Spleen (tissue), 11 donors: ENCODE results near the gene AGFG2. TPM values are rescaled to one million over a fixed set of nuclear protein-coding genes. Genes with fewer than 3 reads are reported as not detected.

Experiments used
- DNase-seq: peaks from one replicate; pipeline ENCODE4 v3.0.0-alpha.2; 2020
- H3K27ac ChIP-seq, 8 donors: fragments of 200-600 bp; sonication (generic) in 7 of 8; 1 replicate in 4 of 8; 2 replicates in 4 of 8; pipeline versions ENCODE4 v1.5.0 to v1.8.0; 2016 to 2021; ENCODE audit warnings: inconsistent platforms in 4 of 8, mild to moderate bottlenecking in 4 of 8, moderate library complexity in 1 of 8
- H3K27me3 ChIP-seq, 7 donors: fragments of 200-600 bp; sonication (generic) in 6 of 7; replicated peaks in 1 of 7; 1 replicate in 4 of 7; 2 replicates in 3 of 7; pipeline versions ENCODE4 v1.5.0 to v1.8.0; 2016 to 2021; ENCODE audit warnings: inconsistent platforms in 3 of 7, mild to moderate bottlenecking in 1 of 7
- H3K36me3 ChIP-seq, 6 donors: fragments of 200-600 bp; sonication (generic) in 5 of 6; 1 replicate in 4 of 6; 2 replicates in 2 of 6; pipeline versions ENCODE4 v1.5.0 to v1.8.0; 2016 to 2021; ENCODE audit warnings: inconsistent platforms in 2 of 6
- H3K4me1 ChIP-seq, 6 donors: fragments of 200-600 bp; sonication (generic) in 5 of 6; 1 replicate in 3 of 6; 2 replicates in 3 of 6; pipeline versions ENCODE4 v1.5.0 to v1.8.0; 2016 to 2021; ENCODE audit warnings: inconsistent platforms in 3 of 6
- H3K4me3 ChIP-seq, 8 donors: fragments of 200-600 bp; sonication (generic) in 7 of 8; 1 replicate in 4 of 8; 2 replicates in 4 of 8; pipeline versions ENCODE4 v1.5.0 to v1.8.0; 2016 to 2021; ENCODE audit warnings: inconsistent platforms in 4 of 8, mild to moderate bottlenecking in 4 of 8, moderate library complexity in 2 of 8
- H3K9me3 ChIP-seq, 8 donors: fragments of 200-600 bp; sonication (generic) in 7 of 8; 1 replicate in 4 of 8; 2 replicates in 4 of 8; pipeline versions ENCODE4 v1.5.0 to v1.8.0; 2016 to 2021; ENCODE audit warnings: inconsistent platforms in 4 of 8
- POLR2A ChIP-seq, 3 donors: fragments of 450-650 bp; IDR thresholded peaks; one replicate each; pipeline ENCODE4 v1.5.1; 2017; ENCODE audit warnings: antibody characterized with exemption in 3 of 3, mild to moderate bottlenecking in 1 of 3
- POLR2AphosphoS5 ChIP-seq, 3 donors: sonication (generic); formaldehyde crosslinking; IDR thresholded peaks; one replicate each; pipeline ENCODE4 v1.5.1; 2017; ENCODE audit warnings: antibody characterized with exemption in 3 of 3
- WGBS, 5 donors: extraction: QIAGEN DNeasy Blood & Tissue Kit in 3 of 5; methylation state at CpG; one replicate each; pipeline versions ENCODE4 v1.1.5 to v1.1.7; 2013 to 2018; 5-methylcytosine and 5-hydroxymethylcytosine counted together
- intact Hi-C: fragments of 100-400 bp; cut with DNase I; formaldehyde crosslinking; loops from one replicate; pipeline ENCODE4 v1.15.0; 2023; ENCODE audit warnings: low total_unique reads
- polyA plus RNA-seq, 3 donors: library from polyadenylated mRNA; stranded (reverse); fragments of 200-250 nt; gene quantifications; one replicate each; pipeline ENCODE4 v1.2.1, GENCODE V29; 2013
- total RNA-seq, 7 donors: library from RNA; depleted of rRNA in 3 of 7; stranded (reverse); fragments of >200 nt in 3 of 7; fragmentation: NEBNext Ultra II Directional in 4 of 7; extraction: Animal tissue kit (Norgen Biotek cat#: 25700) in 4 of 7; gene quantifications; one replicate each; pipeline versions ENCODE4 v1.1.0 to v1.2.1, GENCODE V29; 2016 to 2021
- TF ChIP-seq, protein P1 (sequence below), 11 experiments: fragments of 200-600 bp in 7 of 11; fragments of 450-650 bp in 4 of 11; sonication (generic) in 4 of 11; IDR thresholded peaks in 8 of 11; conservative IDR thresholded peaks in 3 of 11; 1 replicate in 7 of 11; 2 replicates in 4 of 11; pipeline versions ENCODE4 v1.4.0 to v1.8.0; 2016 to 2021; ENCODE audit warnings: antibody characterized with exemption in 11 of 11, inconsistent platforms in 4 of 11, mild to moderate bottlenecking in 1 of 11
- donor health status: healthy with polysubstance abuse.
- donor health status: DM: no; HTN: no; CAD: no; lungs with moderate emphysema.
- donor health status: DM: no; HTN: no; CAD: no.
- donor health status: Bipolar disorder and iron deficiency.
- donor health status: healthy.
- donor health status: DM: no; HTN: no; CAD: no.
- donor health status: DM: yes; HTN: yes; CAD: no.

The AGFG2 gene
- total and polyA plus RNA-seq, 10 donors = 14.2 to 110 (median 51.4) TPM

- intact Hi-C loops = no loop called here
- TF ChIP-seq, protein P1, sequence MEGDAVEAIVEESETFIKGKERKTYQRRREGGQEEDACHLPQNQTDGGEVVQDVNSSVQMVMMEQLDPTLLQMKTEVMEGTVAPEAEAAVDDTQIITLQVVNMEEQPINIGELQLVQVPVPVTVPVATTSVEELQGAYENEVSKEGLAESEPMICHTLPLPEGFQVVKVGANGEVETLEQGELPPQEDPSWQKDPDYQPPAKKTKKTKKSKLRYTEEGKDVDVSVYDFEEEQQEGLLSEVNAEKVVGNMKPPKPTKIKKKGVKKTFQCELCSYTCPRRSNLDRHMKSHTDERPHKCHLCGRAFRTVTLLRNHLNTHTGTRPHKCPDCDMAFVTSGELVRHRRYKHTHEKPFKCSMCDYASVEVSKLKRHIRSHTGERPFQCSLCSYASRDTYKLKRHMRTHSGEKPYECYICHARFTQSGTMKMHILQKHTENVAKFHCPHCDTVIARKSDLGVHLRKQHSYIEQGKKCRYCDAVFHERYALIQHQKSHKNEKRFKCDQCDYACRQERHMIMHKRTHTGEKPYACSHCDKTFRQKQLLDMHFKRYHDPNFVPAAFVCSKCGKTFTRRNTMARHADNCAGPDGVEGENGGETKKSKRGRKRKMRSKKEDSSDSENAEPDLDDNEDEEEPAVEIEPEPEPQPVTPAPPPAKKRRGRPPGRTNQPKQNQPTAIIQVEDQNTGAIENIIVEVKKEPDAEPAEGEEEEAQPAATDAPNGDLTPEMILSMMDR (IDR thresholded peaks at IDR 0.05 in 8 of 11, conservative IDR thresholded peaks at IDR 0.05 in 3 of 11) = no peak
- TF ChIP-seq POLR2AphosphoS5 (IDR thresholded peaks at IDR 0.05) (peak; percentile 49 to 71 (median 55)), POLR2A (IDR thresholded peaks at IDR 0.05) (no peak)
- WGBS, 5 donors = 76 to 86% (median 84%) methylated on average over 6 to 14 of the region's 14 CpGs
Observed at GRCh38 chr7:100575206-100575631, 36.2 kb downstream of the AGFG2 start.

DNA sequence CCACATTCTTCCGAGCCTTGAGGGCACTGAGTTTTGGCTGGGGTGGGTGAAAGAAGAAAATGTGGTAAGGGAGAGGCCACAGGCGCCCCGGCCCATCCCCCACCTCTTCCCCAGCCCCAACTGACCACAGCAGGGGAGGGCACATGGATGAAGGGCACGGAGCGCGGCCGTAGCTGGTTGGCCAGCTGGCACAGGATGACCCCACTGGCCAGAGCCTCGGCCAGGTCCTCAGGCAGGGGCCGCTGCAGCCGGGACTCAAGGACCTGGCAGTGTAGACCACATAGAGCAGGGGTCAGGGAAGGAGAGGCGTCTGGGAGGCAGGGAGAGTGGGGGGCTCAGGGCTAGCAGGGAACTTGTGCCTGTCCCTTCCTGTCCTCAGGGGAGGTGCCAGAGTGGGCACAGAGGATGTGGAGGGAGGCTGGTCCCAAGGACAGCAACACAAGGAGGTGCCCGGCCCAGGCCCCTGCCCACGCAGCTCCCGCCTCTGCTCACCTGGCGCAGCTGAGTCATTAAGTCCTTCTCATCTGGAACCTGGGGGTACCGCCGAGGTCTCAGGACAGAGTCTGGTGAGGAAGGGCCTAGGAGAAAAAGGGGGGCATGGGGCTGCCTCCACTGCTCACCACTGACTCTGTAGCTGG, 36.9 kb downstream of the AGFG2 start:
- peak; percentile 76 for DNase-seq
- H3K4me3 ChIP-seq = no peak overlapping the region

More at GRCh38 chr7:100575206-100575631, 36.2 kb downstream of the AGFG2 start:
- Histone ChIP-seq H3K27me3 (peaks cover 0 to 9% (median 0%) of the 10 kb centered on the region in 7 donors), H3K36me3 (peaks cover 8 to 87% (median 78%) of the 10 kb centered on the region in 6 donors), H3K9me3 (no peaks in the 10 kb centered on the region), H3K27ac (no peak overlapping the region), H3K4me1 (peaks cover 2 to 31% (median 12%) of the 10 kb centered on the region in 6 donors), H3K4me3 (no peak overlapping the region)
- no peak for DNase-seq

GRCh38 chr7:100576384-100576993, 37.5 kb downstream of the AGFG2 start:
- Histone ChIP-seq H3K9me3 (no peaks in the 10 kb centered on the region), H3K4me1 (peaks cover 0 to 29% (median 8%) of the 10 kb centered on the region in 6 donors), H3K27me3 (no peaks in the 10 kb centered on the region), H3K36me3 (peaks cover 13 to 100% (median 86%) of the 10 kb centered on the region in 6 donors), H3K4me3 (no peak overlapping the region), H3K27ac (no peak overlapping the region)
- WGBS, 5 donors = 94 to 97% (median 95%) methylated on average over 13 of the region's 13 CpGs
- no peak for DNase-seq
- intact Hi-C loops = no loop called here
- TF ChIP-seq POLR2AphosphoS5 (IDR thresholded peaks at IDR 0.05) (no peak), POLR2A (IDR thresholded peaks at IDR 0.05) (no peak)
- TF ChIP-seq, protein P1 (IDR thresholded peaks at IDR 0.05 in 8 of 11, conservative IDR thresholded peaks at IDR 0.05 in 3 of 11) = no peak

More for the DNA sequence above, 36.9 kb downstream of the AGFG2 start:
- no peak overlapping the region for H3K27ac ChIP-seq
- H3K36me3 ChIP-seq = peaks cover 8 to 93% (median 80%) of the 10 kb centered on the region in 6 donors
- no peaks in the 10 kb centered on the region for H3K9me3 ChIP-seq
- WGBS, 5 donors = 86 to 93% (median 91%) methylated on average over 16 to 17 of the region's 17 CpGs
- TF ChIP-seq, protein P1 (IDR thresholded peaks at IDR 0.05 in 8 of 11, conservative IDR thresholded peaks at IDR 0.05 in 3 of 11) = no peak
- TF ChIP-seq POLR2A (IDR thresholded peaks at IDR 0.05) (no peak), POLR2AphosphoS5 (IDR thresholded peaks at IDR 0.05) (peak in 1 of 3 donors; percentile 15)
- peaks cover 0 to 3% (median 0%) of the 10 kb centered on the region in 7 donors for H3K27me3 ChIP-seq
- intact Hi-C loops = no loop called here
- peaks cover 0 to 29% (median 7%) of the 10 kb centered on the region in 6 donors for H3K4me1 ChIP-seq

GRCh38 chr7:100577103-100577502, 38.1 kb downstream of the AGFG2 start:
- DNase-seq = no peak
- Histone ChIP-seq H3K27ac (no peak overlapping the region), H3K9me3 (no peaks in the 10 kb centered on the region), H3K4me1 (peaks cover 2 to 29% (median 11%) of the 10 kb centered on the region in 6 donors), H3K4me3 (no peak overlapping the region), H3K27me3 (no peaks in the 10 kb centered on the region), H3K36me3 (peaks cover 19 to 100% (median 92%) of the 10 kb centered on the region in 6 donors)
- WGBS, 5 donors = 91 to 96% (median 94%) methylated on average over 20 to 24 of the region's 24 CpGs
- intact Hi-C loops = no loop called here
- TF ChIP-seq POLR2AphosphoS5 (IDR thresholded peaks at IDR 0.05) = peak in 1 of 3 donors; percentile 52
- TF ChIP-seq POLR2A (IDR thresholded peaks at IDR 0.05) = no peak
